H9 (cell line): ENCODE measurements around the gene PFN3. TPM values are rescaled to one million over a fixed set of nuclear protein-coding genes. Genes with fewer than 3 reads are reported as not detected.
A peak's percentile ranks its signal among the peaks of the same experiment; 100 is the strongest.

ENCODE experiments used
- DNase-seq: peaks from one replicate; pipeline ENCODE4 v3.0.0-alpha.2; 2017
- H2AFZ ChIP-seq: one replicate; pipeline ENCODE4 v1.6.1; 2013; ENCODE audit warnings: mild to moderate bottlenecking, low read length, control low read depth, moderate library complexity
- H2AK5ac ChIP-seq: 2 replicates; pipeline ENCODE4 v1.6.1; 2013; ENCODE audit warnings: low read length, control low read depth, mixed read lengths; ENCODE audit not compliant: insufficient read length
- H2BK120ac ChIP-seq: one replicate; pipeline ENCODE4 v1.6.1; 2013; ENCODE audit warnings: low read depth, mild to moderate bottlenecking, low read length, control low read depth, inconsistent platforms; ENCODE audit not compliant: poor library complexity, severe bottlenecking
- H2BK12ac ChIP-seq: 2 replicates; pipeline ENCODE4 v1.6.1; 2013; ENCODE audit warnings: low read length, control low read depth, mixed read lengths, low read depth; ENCODE audit not compliant: insufficient read length
- H2BK15ac ChIP-seq: 2 replicates; pipeline ENCODE4 v1.6.1; 2013; ENCODE audit warnings: low read depth, low read length, control low read depth
- H2BK20ac ChIP-seq: one replicate; pipeline ENCODE4 v1.6.1; 2013; ENCODE audit warnings: low read depth, mild to moderate bottlenecking, low read length, control low read depth, inconsistent platforms; ENCODE audit not compliant: poor library complexity, severe bottlenecking
- H2BK5ac ChIP-seq: 2 replicates; pipeline ENCODE4 v1.6.1; 2013; ENCODE audit warnings: low read length, control low read depth, mixed read lengths; ENCODE audit not compliant: insufficient read length
- H3K14ac ChIP-seq: 2 replicates; pipeline ENCODE4 v1.6.1; 2013; ENCODE audit warnings: low read length, control low read depth; ENCODE audit not compliant: insufficient read depth
- H3K18ac ChIP-seq: 2 replicates; pipeline ENCODE4 v1.6.1; 2013; ENCODE audit warnings: low read depth, mild to moderate bottlenecking, mixed read lengths, low read length, control low read depth; ENCODE audit not compliant: insufficient read length
- H3K23ac ChIP-seq: 2 replicates; pipeline ENCODE4 v1.6.1; 2013; ENCODE audit warnings: low read length, control low read depth, mixed read lengths, low read depth; ENCODE audit not compliant: insufficient read length
- H3K23me2 ChIP-seq: 2 replicates; pipeline ENCODE4 v1.6.1; 2013; ENCODE audit warnings: low read depth, mild to moderate bottlenecking, mixed read lengths, low read length, control low read depth; ENCODE audit not compliant: insufficient read length, poor library complexity, severe bottlenecking
- H3K27ac ChIP-seq: 2 replicates; pipeline ENCODE4 v1.5.1; 2013; ENCODE audit warnings: low read length, control low read depth, mixed read lengths, low read depth; ENCODE audit not compliant: insufficient read length
- H3K27me3 ChIP-seq: 2 replicates; pipeline ENCODE4 v1.6.1; 2013; ENCODE audit warnings: low read length, control low read depth, inconsistent platforms; ENCODE audit not compliant: insufficient read depth
- H3K4ac ChIP-seq: 2 replicates; pipeline ENCODE4 v1.6.1; 2013; ENCODE audit warnings: low read depth, mild to moderate bottlenecking, control low read depth, inconsistent platforms, low read length, moderate library complexity
- H3K4me1 ChIP-seq: 2 replicates; pipeline ENCODE4 v1.6.1; 2013; ENCODE audit warnings: low read length, control low read depth, inconsistent platforms; ENCODE audit not compliant: insufficient read depth
- H3K4me2 ChIP-seq: 2 replicates; pipeline ENCODE4 v1.6.1; 2013; ENCODE audit warnings: low read length, control low read depth, mixed read lengths; ENCODE audit not compliant: insufficient read length, insufficient read depth
- H3K56ac ChIP-seq: 2 replicates; pipeline ENCODE4 v1.6.1; 2013; ENCODE audit warnings: low read depth, mild to moderate bottlenecking, mixed read lengths, low read length, control low read depth; ENCODE audit not compliant: insufficient read length
- H3K79me1 ChIP-seq: 2 replicates; pipeline ENCODE4 v1.6.1; 2013; ENCODE audit warnings: low read depth, mild to moderate bottlenecking, moderate library complexity, low read length, control low read depth, inconsistent platforms; ENCODE audit not compliant: insufficient read depth, poor library complexity, severe bottlenecking
- H3K79me2 ChIP-seq: 2 replicates; pipeline ENCODE4 v1.6.1; 2013; ENCODE audit warnings: low read length, control low read depth, inconsistent platforms; ENCODE audit not compliant: insufficient read depth
- H3K9ac ChIP-seq: 2 replicates; pipeline ENCODE4 v1.6.1; 2013; ENCODE audit warnings: low read length, control low read depth, mixed read lengths; ENCODE audit not compliant: insufficient read length; ENCODE audit errors: extremely low read depth
- H3K9me3 ChIP-seq: one replicate; pipeline ENCODE4 v1.6.1; 2013; ENCODE audit warnings: low read depth, low read length, inconsistent platforms; ENCODE audit not compliant: control insufficient read depth
- H3T11ph ChIP-seq: one replicate; pipeline ENCODE4 v1.6.1; 2013; ENCODE audit warnings: mild to moderate bottlenecking, low read length, control low read depth, inconsistent platforms
- H4K20me1 ChIP-seq: one replicate; pipeline ENCODE4 v1.6.1; 2013; ENCODE audit not compliant: control insufficient read depth, insufficient read length, insufficient read depth
- H4K5ac ChIP-seq: 2 replicates; pipeline ENCODE4 v1.6.1; 2013; ENCODE audit warnings: low read depth, mild to moderate bottlenecking, mixed read lengths, low read length, control low read depth; ENCODE audit not compliant: insufficient read length
- H4K8ac ChIP-seq: replicated peaks from 2 replicates; pipeline ENCODE4 v1.6.1; 2013; ENCODE audit warnings: low read length, control low read depth, mixed read lengths, low read depth; ENCODE audit not compliant: insufficient read length
- H4K91ac ChIP-seq: 2 replicates; pipeline ENCODE4 v1.6.1; 2013; ENCODE audit warnings: low read depth, mild to moderate bottlenecking, moderate library complexity, mixed read lengths, low read length, control low read depth; ENCODE audit not compliant: insufficient read length
- H3K27ac Mint-ChIP-seq, 3 experiments: 2 replicates in 2 of 3; 3 replicates in 1 of 3; pipeline ENCODE4 v1.8.0; 2020 to 2021; ENCODE audit warnings: mixed read lengths in 3 of 3, mild to moderate bottlenecking in 1 of 3, moderate library complexity in 1 of 3
- H3K27me3 Mint-ChIP-seq: 2 replicates; pipeline ENCODE4 v1.8.0; 2021; ENCODE audit warnings: low read depth, mild to moderate bottlenecking, moderate library complexity, mixed read lengths
- H3K36me3 Mint-ChIP-seq, 3 experiments: 2 replicates in 2 of 3; 3 replicates in 1 of 3; pipeline ENCODE4 v1.8.0; 2020 to 2021; ENCODE audit warnings: low read depth in 3 of 3, mixed read lengths in 3 of 3; ENCODE audit not compliant: insufficient read depth in 1 of 3
- H3K4me1 Mint-ChIP-seq, 2 experiments: 2 replicates each; pipeline ENCODE4 v1.8.0; 2020; ENCODE audit warnings: mixed read lengths in 2 of 2
- H3K4me3 Mint-ChIP-seq, 2 experiments: 2 replicates in 1 of 2; 3 replicates in 1 of 2; pipeline ENCODE4 v1.8.0; 2020 to 2021; ENCODE audit warnings: mild to moderate bottlenecking in 2 of 2, mixed read lengths in 2 of 2, moderate library complexity in 1 of 2
- H3K9me3 Mint-ChIP-seq, 2 experiments: 2 replicates in 1 of 2; 3 replicates in 1 of 2; pipeline ENCODE4 v1.8.0; 2020; ENCODE audit warnings: mild to moderate bottlenecking in 2 of 2, mixed read lengths in 2 of 2, moderate library complexity in 1 of 2
- CTCF ChIP-seq: fragments of 200-600 bp; sonication (generic); conservative IDR thresholded peaks from 3 replicates; pipeline ENCODE4 v1.8.0; 2021; ENCODE audit warnings: antibody characterized with exemption, mild to moderate bottlenecking
- WGBS: extraction: QIAGEN DNeasy Blood & Tissue Kit; methylation state at CpG from one replicate; pipeline ENCODE4 v1.1.7; 2013; ENCODE audit warnings: missing lambda C conversion rate, low lambda C conversion rate, mixed read lengths; ENCODE audit not compliant: insufficient read length; ENCODE audit errors: extremely low coverage; 5-methylcytosine and 5-hydroxymethylcytosine counted together
- total RNA-seq: library from RNA; stranded (reverse); gene quantifications from 2 replicates; pipeline ENCODE4 v1.2.1, GENCODE V29; 2021

The PFN3 gene
- total RNA-seq, 1 experiment from 2014 or later, result not detected

GRCh38 chr5:177354256-177354655 lies 46.2 kb downstream of the PFN3 start:
- Histone ChIP-seq H3K27ac (no peak overlapping the region), H2BK120ac (no peak overlapping the region), H2BK5ac (no peak overlapping the region), H2BK12ac (no peak overlapping the region), H2BK20ac (no peak overlapping the region), H3K79me2 (peaks cover 13% of the 10 kb centered on the region), H3K18ac (no peak overlapping the region), H3K56ac (no peak overlapping the region), H3K4ac (no peak overlapping the region), H3K23ac (no peak overlapping the region), H3K4me1 (peaks cover 3% of the 10 kb centered on the region; the same call in 1 of the 2 replicates), H4K91ac (no peak overlapping the region), H2BK15ac (no peak overlapping the region), H3K9ac (no peak overlapping the region), H2AFZ (no peak overlapping the region), H3K27me3 (no peaks in the 10 kb centered on the region), H4K5ac (no peak overlapping the region), H2AK5ac (no peak overlapping the region), H3K14ac (no peak overlapping the region), H3K4me2 (no peak overlapping the region), H4K20me1 (no peaks in the 10 kb centered on the region), H3K9me3 (no peaks in the 10 kb centered on the region), H3K79me1 (peaks cover 4% of the 10 kb centered on the region), H4K8ac (no peak overlapping the region), H3K23me2 (peaks cover 7% of the 10 kb centered on the region), H3T11ph (no peak overlapping the region)
- Mint-ChIP-seq H3K27ac (no peak overlapping the region), H3K27me3 (peaks cover 43% of the 10 kb centered on the region), H3K9me3 (peaks cover 3 to 4% of the 10 kb centered on the region in 2 experiments; a peak in 4 of 5 replicates), H3K36me3 (peaks cover 2 to 10% (median 8%) of the 10 kb centered on the region in 3 experiments; a peak in 5 of 7 replicates), H3K4me1 (peaks cover 16 to 22% of the 10 kb centered on the region in 2 experiments), H3K4me3 (peak overlapping the region in 1 of 2 experiments; percentile 5; a peak in 1 of 5 replicates)
- no peak for DNase-seq
- no peak for TF ChIP-seq CTCF
- WGBS, result no CpG with 5 or more reads among the region's 3 CpGs
